Measurements from ENCODE around the gene RPS21. TPM values are rescaled to one million over a fixed set of nuclear protein-coding genes. Genes with fewer than 3 reads are reported as not detected.

RPS21 gene
- total RNA-seq, 2 donors from 2014 or later: 1,025 to 2,724 TPM

- Histone ChIP-seq H3K27ac (peak overlapping the region in 1 of 2 donors; percentile 28), H3K27me3 (replicated peaks; ENCODE audit: insufficient read depth) (no peaks in the 10 kb centered on the region)
Observed at GRCh38 chr20:62378215-62378614, 8.7 kb upstream of the RPS21 start.

GRCh38 chr20:62381202-62381797 is 5.6 kb upstream of the RPS21 start:
- no peaks in the 10 kb centered on the region for H3K27me3 ChIP-seq (replicated peaks; ENCODE audit: insufficient read depth)
- no peak overlapping the region for H3K4me3 ChIP-seq
- H3K4me1 ChIP-seq (ENCODE audit: control insufficient read depth in 1 of 2, low read depth in 2 of 2): peaks cover 13 to 39% of the 10 kb centered on the region in 2 donors
- DNase-seq (ENCODE audit: low spot score): no peak
- no peak for TF ChIP-seq CTCF (IDR thresholded peaks at IDR 0.05)
- H3K27ac ChIP-seq: no peak overlapping the region
- ATAC-seq (ENCODE audit: insufficient number of reproducible peaks, low FRiP score, low read depth): no peak
- H3K9me3 ChIP-seq: no peaks in the 10 kb centered on the region
- no peaks in the 10 kb centered on the region for H3K36me3 ChIP-seq

More at GRCh38 chr20:62378215-62378614, 8.7 kb upstream of the RPS21 start:
- Histone ChIP-seq H3K4me1 (ENCODE audit: control insufficient read depth in 1 of 2, low read depth in 2 of 2) (peaks cover 13 to 45% of the 10 kb centered on the region in 2 donors), H3K4me3 (no peak overlapping the region), H3K36me3 (no peaks in the 10 kb centered on the region), H3K9me3 (no peaks in the 10 kb centered on the region)
- no peak for TF ChIP-seq CTCF (IDR thresholded peaks at IDR 0.05)
- DNase-seq (ENCODE audit: low spot score): no peak
- ATAC-seq (ENCODE audit: insufficient number of reproducible peaks, low FRiP score, low read depth): no peak

- ATAC-seq (ENCODE audit: insufficient number of reproducible peaks, low FRiP score, low read depth) (no peak), DNase-seq (ENCODE audit: low spot score) (no peak)
- Histone ChIP-seq H3K27me3 (replicated peaks; ENCODE audit: insufficient read depth) (no peaks in the 10 kb centered on the region), H3K36me3 (no peaks in the 10 kb centered on the region), H3K4me1 (ENCODE audit: control insufficient read depth in 1 of 2, low read depth in 2 of 2) (peaks cover 10 to 35% of the 10 kb centered on the region in 2 donors), H3K9me3 (no peaks in the 10 kb centered on the region), H3K4me3 (no peak overlapping the region), H3K27ac (no peak overlapping the region)
- no peak for TF ChIP-seq CTCF (IDR thresholded peaks at IDR 0.05)
Observed at GRCh38 chr20:62381842-62382241, 5.1 kb upstream of the RPS21 start.

- H3K36me3 ChIP-seq: no peaks in the 10 kb centered on the region
- no peak overlapping the region for H3K27ac ChIP-seq
- H3K4me1 ChIP-seq (ENCODE audit: control insufficient read depth in 1 of 2, low read depth in 2 of 2): peaks cover 8 to 31% of the 10 kb centered on the region in 2 donors
- ATAC-seq (ENCODE audit: insufficient number of reproducible peaks, low FRiP score, low read depth) (no peak), DNase-seq (ENCODE audit: low spot score) (no peak)
- H3K9me3 ChIP-seq: no peaks in the 10 kb centered on the region
- H3K4me3 ChIP-seq: no peak overlapping the region
- H3K27me3 ChIP-seq (replicated peaks; ENCODE audit: insufficient read depth): no peaks in the 10 kb centered on the region
- peak; percentile 90 for TF ChIP-seq CTCF (IDR thresholded peaks at IDR 0.05)
Observed at GRCh38 chr20:62382306-62383198, 4.4 kb upstream of the RPS21 start.

- H3K27me3 ChIP-seq (replicated peaks; ENCODE audit: insufficient read depth): no peaks in the 10 kb centered on the region
Observed at GRCh38 chr20:62387219-62387913, 463 bp downstream of the RPS21 start.

More at GRCh38 chr20:62387219-62387913, 463 bp downstream of the RPS21 start:
- TF ChIP-seq CTCF (IDR thresholded peaks at IDR 0.05): no peak
- DNase-seq (ENCODE audit: low spot score): no peak
- peaks cover 7 to 28% of the 10 kb centered on the region in 2 donors for H3K4me1 ChIP-seq (ENCODE audit: control insufficient read depth in 1 of 2, low read depth in 2 of 2)
- no peak for ATAC-seq (ENCODE audit: insufficient number of reproducible peaks, low FRiP score, low read depth)
- H3K9me3 ChIP-seq: no peaks in the 10 kb centered on the region
- H3K27ac ChIP-seq: peak overlapping the region; percentile 24 to 87
- peaks cover 13% of the 10 kb centered on the region for H3K36me3 ChIP-seq
- peak overlapping the region; percentile 82 for H3K4me3 ChIP-seq

Data from thoracic aorta (tissue), 2 donors.